Prostate gland (tissue), 2 donors: ENCODE measurements around the gene PARVB. TPM values are rescaled to one million over a fixed set of nuclear protein-coding genes. Genes with fewer than 3 reads are reported as not detected.

ENCODE experiments used
- DNase-seq: peaks from one replicate; pipeline ENCODE4 v3.0.0-alpha.2; 2019; ENCODE audit warnings: low spot score
- H3K27ac ChIP-seq, 2 donors: fragments of 200-600 bp; sonication (generic); 2 replicates each; pipeline ENCODE4 v1.5.1; 2017 to 2019
- H3K27me3 ChIP-seq: fragments of 200-600 bp; sonication (generic); replicated peaks from 2 replicates; pipeline ENCODE4 v1.5.1; 2019; ENCODE audit not compliant: insufficient read depth
- H3K36me3 ChIP-seq, 2 donors: fragments of 200-600 bp; sonication (generic); 1 replicate in 1 of 2; 2 replicates in 1 of 2; pipeline versions ENCODE4 v1.5.1 to v1.8.1; 2017 to 2019
- H3K4me1 ChIP-seq: fragments of 200-600 bp; sonication (generic); replicated peaks from 2 replicates; pipeline ENCODE4 v1.5.1; 2019
- H3K4me3 ChIP-seq, 2 donors: fragments of 200-600 bp; sonication (generic); 2 replicates each; pipeline ENCODE4 v1.5.1; 2017 to 2019
- H3K9me3 ChIP-seq: fragments of 200-600 bp; sonication (generic); 2 replicates; pipeline ENCODE4 v1.5.1; 2017
- CTCF ChIP-seq, 4 experiments: fragments of 200-600 bp in 2 of 4; fragments of 450-650 bp in 2 of 4; sonication (generic) in 2 of 4; IDR thresholded peaks; 1 replicate in 3 of 4; 2 replicates in 1 of 4; pipeline ENCODE4 v1.5.1; 2016 to 2019; ENCODE audit warnings: antibody characterized with exemption in 4 of 4, mild to moderate bottlenecking in 2 of 4, moderate library complexity in 2 of 4
- POLR2A ChIP-seq: fragments of 450-650 bp; IDR thresholded peaks from one replicate; pipeline ENCODE4 v1.6.1; 2016; ENCODE audit warnings: antibody characterized with exemption, mild to moderate bottlenecking
- POLR2AphosphoS5 ChIP-seq: sonication (generic); formaldehyde crosslinking; IDR thresholded peaks from one replicate; pipeline ENCODE4 v1.6.1; 2017; ENCODE audit warnings: antibody characterized with exemption
- WGBS: methylation state at CpG from one replicate; pipeline ENCODE4 v1.1.5; 2018; 5-methylcytosine and 5-hydroxymethylcytosine counted together
- intact Hi-C: fragments of 100-400 bp; cut with DNase I; formaldehyde crosslinking; loops from one replicate; pipeline ENCODE4 v1.14.2; 2022
- total RNA-seq, 2 donors: library from RNA; depleted of rRNA; stranded (reverse); fragments of >200 nt; gene quantifications; one replicate each; pipeline ENCODE4 v1.1.0, GENCODE V29; 2016

PARVB gene
- total RNA-seq, 2 donors from 2014 or later: 11.7 to 28.4 TPM

GRCh38 chr22:43995057-43995685 lies 28.9 kb upstream of the PARVB start:
- Histone ChIP-seq H3K9me3 (no peaks in the 10 kb centered on the region), H3K27me3 (no peaks in the 10 kb centered on the region), H3K4me1 (no peaks in the 10 kb centered on the region), H3K36me3 (peaks cover 0 to 18% of the 10 kb centered on the region in 2 donors), H3K4me3 (no peak overlapping the region), H3K27ac (no peak overlapping the region)
- TF ChIP-seq CTCF (IDR thresholded peaks at IDR 0.05): no peak
- no peak for TF ChIP-seq POLR2AphosphoS5
- no peak for TF ChIP-seq POLR2A
- intact Hi-C loops: loop anchor here (2.0 to 10.0 kb wide), 2 partner anchors 94 to 330 kb away; no protein-coding TSS in a partner anchor
- WGBS: 95% methylated on average over 15 of the region's 15 CpGs
- DNase-seq: no peak

DNA sequence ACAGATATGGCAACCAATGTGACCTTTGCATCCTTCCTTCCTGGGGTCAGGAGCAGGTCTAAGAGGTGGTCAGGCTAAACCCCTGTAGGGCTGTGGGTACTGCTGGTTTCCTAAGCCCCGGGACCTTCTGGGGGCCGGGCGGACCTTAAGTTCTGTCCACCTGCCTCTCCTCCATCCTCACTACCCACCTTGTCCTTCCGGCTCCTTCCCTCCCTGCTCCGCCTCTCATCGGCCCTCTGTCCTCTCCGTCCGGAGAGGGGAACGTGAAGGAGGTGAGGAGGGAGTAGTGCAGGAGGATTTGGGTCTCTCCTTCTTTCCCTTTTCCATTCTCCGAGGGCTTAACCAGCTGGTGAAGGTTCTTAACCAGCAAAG lies 28.3 kb upstream of the PARVB start:
- H3K27me3 ChIP-seq: no peaks in the 10 kb centered on the region
- H3K27ac ChIP-seq: no peak overlapping the region
- DNase-seq: no peak
- H3K36me3 ChIP-seq: peaks cover 0 to 18% of the 10 kb centered on the region in 2 donors
- no peak for TF ChIP-seq POLR2A
- no peak for TF ChIP-seq POLR2AphosphoS5
- TF ChIP-seq CTCF (IDR thresholded peaks at IDR 0.05): no peak
- H3K9me3 ChIP-seq: no peaks in the 10 kb centered on the region
- WGBS: 81% methylated on average over 10 of the region's 10 CpGs
- no peak overlapping the region for H3K4me3 ChIP-seq
- intact Hi-C loops: loop anchor here (2.0 to 10.0 kb wide), 2 partner anchors 93 to 329 kb away; no protein-coding TSS in a partner anchor
- H3K4me1 ChIP-seq: no peaks in the 10 kb centered on the region

GRCh38 chr22:43996170-43996980 lies 27.7 kb upstream of the PARVB start:
- H3K27me3 ChIP-seq: no peaks in the 10 kb centered on the region
- WGBS: 91% methylated on average over 45 of the region's 45 CpGs

DNA sequence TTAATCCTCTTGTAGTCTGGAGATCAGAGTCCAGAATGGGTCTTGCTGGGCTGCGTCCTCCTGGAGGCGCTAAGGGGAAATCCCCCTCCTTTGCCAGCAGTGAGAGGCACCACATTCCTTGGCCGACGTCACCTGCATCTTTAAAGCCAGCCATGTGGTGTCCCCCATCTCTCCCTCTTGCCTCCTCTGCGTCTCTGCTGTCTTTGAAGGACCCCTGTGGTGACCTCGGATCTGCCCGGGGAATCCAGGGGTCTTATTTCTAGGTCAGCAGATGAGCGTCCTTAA lies 27.2 kb upstream of the PARVB start:
- no peaks in the 10 kb centered on the region for H3K9me3 ChIP-seq
- 85% methylated on average over 8 of the region's 8 CpGs for WGBS
- H3K27me3 ChIP-seq: no peaks in the 10 kb centered on the region
- peaks cover 0 to 18% of the 10 kb centered on the region in 2 donors for H3K36me3 ChIP-seq
- no peaks in the 10 kb centered on the region for H3K4me1 ChIP-seq
- no peak overlapping the region for H3K4me3 ChIP-seq
- no peak overlapping the region for H3K27ac ChIP-seq
- TF ChIP-seq POLR2AphosphoS5 (no peak), POLR2A (no peak), CTCF (IDR thresholded peaks at IDR 0.05) (no peak)
- intact Hi-C loops: loop anchor here (10.0 kb wide), 1 partner anchor 328 kb away; no protein-coding TSS in a partner anchor
- DNase-seq: no peak

More at GRCh38 chr22:43996170-43996980, 27.7 kb upstream of the PARVB start:
- TF ChIP-seq CTCF (IDR thresholded peaks at IDR 0.05): no peak
- no peak for TF ChIP-seq POLR2AphosphoS5
- TF ChIP-seq POLR2A: no peak
- no peaks in the 10 kb centered on the region for H3K4me1 ChIP-seq
- H3K36me3 ChIP-seq: peaks cover 0 to 18% of the 10 kb centered on the region in 2 donors
- intact Hi-C loops: loop anchor here (10.0 kb wide), 1 partner anchor 328 kb away; no protein-coding TSS in a partner anchor
- DNase-seq: no peak
- H3K9me3 ChIP-seq: no peaks in the 10 kb centered on the region
- no peak overlapping the region for H3K4me3 ChIP-seq
- no peak overlapping the region for H3K27ac ChIP-seq
